ENCODE data around the gene MTHFSD.

MTHFSD gene

DNA sequence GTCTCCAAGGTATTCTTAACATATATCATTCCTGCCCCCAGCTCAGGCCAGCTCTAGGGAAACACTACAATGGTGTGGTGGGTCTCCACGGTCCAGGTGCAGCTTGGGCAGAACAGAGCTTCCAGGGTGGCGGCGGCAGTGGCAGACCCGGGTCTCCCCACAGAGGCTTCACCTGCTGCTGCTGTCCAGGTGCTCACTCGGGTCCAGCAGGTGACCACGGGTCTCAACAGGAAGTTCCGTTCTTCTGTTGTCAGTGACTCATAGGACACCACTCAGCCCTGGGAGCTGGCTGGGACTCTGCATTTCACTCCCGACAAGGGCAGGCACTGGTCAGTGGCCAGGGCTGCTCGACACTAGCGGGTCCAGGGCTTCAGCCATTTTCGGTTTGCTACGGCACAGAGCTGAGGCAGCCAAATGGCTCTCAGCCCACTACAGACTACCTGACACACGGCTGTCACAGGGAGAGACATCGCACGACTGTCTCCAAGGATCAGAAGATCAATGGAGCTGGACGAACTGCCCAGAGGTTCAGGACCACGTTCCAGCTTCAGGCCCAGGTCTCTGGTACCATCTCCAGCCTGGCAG, 16.7 kb downstream of the MTHFSD start:
- no peaks in the 10 kb centered on the region for H3K4me1 Mint-ChIP-seq (ENCODE audit: low read depth)

GRCh38 chr16:86537486-86537885, 17.5 kb downstream of the MTHFSD start:
- no peaks in the 10 kb centered on the region for H3K4me1 Mint-ChIP-seq (ENCODE audit: low read depth)
- no peaks in the 10 kb centered on the region for H3K27me3 Mint-ChIP-seq
- no peaks in the 10 kb centered on the region for H3K9me3 Mint-ChIP-seq
- intact Hi-C loops (cut with micrococcal nuclease): no loop called here
- peaks cover 91% of the 10 kb centered on the region for H3K36me3 Mint-ChIP-seq (ENCODE audit: low read depth)
- H3K27ac Mint-ChIP-seq: no peak overlapping the region
- H3K4me3 Mint-ChIP-seq: no peak overlapping the region

More for the DNA sequence above, 16.7 kb downstream of the MTHFSD start:
- no peak overlapping the region for H3K4me3 Mint-ChIP-seq
- H3K27me3 Mint-ChIP-seq: no peaks in the 10 kb centered on the region
- H3K27ac Mint-ChIP-seq: no peak overlapping the region
- peaks cover 93% of the 10 kb centered on the region for H3K36me3 Mint-ChIP-seq (ENCODE audit: low read depth)
- H3K9me3 Mint-ChIP-seq: no peaks in the 10 kb centered on the region
- intact Hi-C loops (cut with micrococcal nuclease): no loop called here

DNA sequence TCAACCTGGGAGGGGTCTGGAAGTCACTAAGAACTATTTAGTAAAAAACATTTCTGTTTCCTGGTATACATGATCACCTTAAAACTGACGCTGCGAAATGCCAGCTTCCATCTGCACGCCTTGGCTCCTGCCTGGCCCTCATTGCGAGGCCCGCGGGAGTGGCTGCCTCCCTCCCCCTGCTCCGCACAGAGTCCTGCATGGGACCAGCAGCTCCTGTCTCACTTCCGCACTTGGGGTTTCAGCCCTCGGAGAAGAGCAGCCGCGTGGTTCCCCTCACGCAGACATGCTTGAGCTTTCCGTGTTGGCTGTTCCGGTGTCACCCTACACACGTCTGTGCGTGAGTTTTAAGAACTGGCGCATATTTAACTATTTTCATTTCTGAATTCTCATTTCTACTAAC, 18.4 kb downstream of the MTHFSD start:
- H3K4me1 Mint-ChIP-seq (ENCODE audit: low read depth): no peaks in the 10 kb centered on the region
- peaks cover 91% of the 10 kb centered on the region for H3K36me3 Mint-ChIP-seq (ENCODE audit: low read depth)
- no peaks in the 10 kb centered on the region for H3K9me3 Mint-ChIP-seq
- intact Hi-C loops (cut with micrococcal nuclease): no loop called here
- H3K27ac Mint-ChIP-seq: no peak overlapping the region
- no peak overlapping the region for H3K4me3 Mint-ChIP-seq
- no peaks in the 10 kb centered on the region for H3K27me3 Mint-ChIP-seq

GRCh38 chr16:86534779-86535615, 20.0 kb downstream of the MTHFSD start:
- H3K9me3 Mint-ChIP-seq: no peaks in the 10 kb centered on the region
- no peaks in the 10 kb centered on the region for H3K27me3 Mint-ChIP-seq
- H3K4me1 Mint-ChIP-seq (ENCODE audit: low read depth): no peaks in the 10 kb centered on the region
- H3K4me3 Mint-ChIP-seq: no peak overlapping the region
- peaks cover 90% of the 10 kb centered on the region for H3K36me3 Mint-ChIP-seq (ENCODE audit: low read depth)
- intact Hi-C loops (cut with micrococcal nuclease): no loop called here
- H3K27ac Mint-ChIP-seq: no peak overlapping the region

DNA sequence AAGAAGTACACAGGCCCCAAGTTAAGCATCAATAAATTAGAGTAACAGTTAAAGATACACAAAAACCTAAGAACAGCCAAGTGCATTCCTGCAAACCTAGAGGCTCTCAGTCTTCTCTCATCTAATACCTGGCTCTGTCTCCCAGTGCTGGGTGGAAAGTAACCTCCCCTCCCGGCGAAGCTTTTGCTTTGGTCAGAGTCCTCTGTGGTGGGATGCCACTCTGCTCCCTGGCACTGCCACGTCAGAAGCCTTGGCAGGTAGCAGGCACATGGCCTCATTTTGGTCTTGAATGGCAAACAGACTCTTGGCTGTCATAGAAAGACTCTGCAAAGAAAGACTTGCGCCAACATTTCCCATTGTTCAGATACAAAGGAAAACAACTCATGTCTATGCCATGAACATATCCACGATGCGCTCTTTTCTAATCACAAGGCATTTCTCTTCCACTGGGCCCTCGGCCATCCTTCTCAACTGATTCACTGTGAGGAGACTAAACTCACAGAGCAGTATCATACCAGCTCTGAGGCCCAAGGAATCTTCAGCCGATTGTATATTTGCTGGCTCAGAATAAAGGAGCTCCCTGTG, 21.2 kb downstream of the MTHFSD start:
- Mint-ChIP-seq H3K4me3 (no peak overlapping the region), H3K27me3 (no peaks in the 10 kb centered on the region), H3K27ac (no peak overlapping the region), H3K4me1 (ENCODE audit: low read depth) (no peaks in the 10 kb centered on the region), H3K9me3 (no peaks in the 10 kb centered on the region), H3K36me3 (ENCODE audit: low read depth) (peaks cover 89% of the 10 kb centered on the region)
- intact Hi-C loops (cut with micrococcal nuclease): no loop called here

DNA sequence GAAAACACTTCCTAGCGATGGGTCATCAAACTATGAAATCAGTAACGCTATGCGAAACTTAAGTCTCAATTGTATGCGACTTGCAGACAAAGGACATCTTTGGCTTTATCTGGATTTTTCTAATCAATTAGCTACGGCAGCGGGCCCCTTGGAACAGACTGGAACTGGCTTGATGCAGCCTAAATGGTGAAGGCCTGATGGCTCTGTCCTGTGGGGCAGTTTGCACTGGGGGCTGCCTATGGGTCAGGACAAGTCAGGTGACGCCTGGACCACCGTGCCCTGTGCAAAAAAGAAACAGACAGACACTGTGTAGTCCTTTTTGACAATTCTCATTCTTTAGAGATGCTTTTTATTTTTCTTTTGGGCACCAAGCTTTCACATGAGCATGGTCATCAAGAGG, 22.0 kb downstream of the MTHFSD start:
- H3K4me3 Mint-ChIP-seq: no peak overlapping the region
- H3K4me1 Mint-ChIP-seq (ENCODE audit: low read depth): no peaks in the 10 kb centered on the region
- no peaks in the 10 kb centered on the region for H3K27me3 Mint-ChIP-seq
- no peak overlapping the region for H3K27ac Mint-ChIP-seq
- intact Hi-C loops (cut with micrococcal nuclease): no loop called here
- peaks cover 88% of the 10 kb centered on the region for H3K36me3 Mint-ChIP-seq (ENCODE audit: low read depth)
- no peaks in the 10 kb centered on the region for H3K9me3 Mint-ChIP-seq

DNA sequence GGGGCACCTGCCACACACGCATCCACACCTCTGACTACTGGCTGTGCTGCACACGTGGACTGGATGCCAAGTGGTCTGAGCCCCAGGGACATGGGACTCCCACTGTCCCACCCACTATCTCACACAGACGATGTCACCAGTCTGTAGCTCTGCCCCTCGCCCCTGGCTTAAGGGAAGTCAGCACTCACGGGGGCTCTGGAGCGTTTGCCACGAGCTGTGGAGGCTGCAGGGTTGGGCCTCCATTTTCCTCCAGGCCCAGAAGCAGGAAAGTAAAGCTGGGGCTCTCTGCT, 22.6 kb downstream of the MTHFSD start:
- Mint-ChIP-seq H3K27me3 (no peaks in the 10 kb centered on the region), H3K36me3 (ENCODE audit: low read depth) (peaks cover 82% of the 10 kb centered on the region), H3K4me3 (no peak overlapping the region), H3K27ac (no peak overlapping the region), H3K9me3 (no peaks in the 10 kb centered on the region), H3K4me1 (ENCODE audit: low read depth) (no peaks in the 10 kb centered on the region)
- intact Hi-C loops (cut with micrococcal nuclease): no loop called here

- peaks cover 76% of the 10 kb centered on the region for H3K36me3 Mint-ChIP-seq (ENCODE audit: low read depth)
- no peak overlapping the region for H3K27ac Mint-ChIP-seq
- no peaks in the 10 kb centered on the region for H3K4me1 Mint-ChIP-seq (ENCODE audit: low read depth)
- no peaks in the 10 kb centered on the region for H3K27me3 Mint-ChIP-seq
- H3K9me3 Mint-ChIP-seq: no peaks in the 10 kb centered on the region
- intact Hi-C loops (cut with micrococcal nuclease): no loop called here
- H3K4me3 Mint-ChIP-seq: no peak overlapping the region
These were observed 23.2 kb downstream of the MTHFSD start for GRCh38 chr16:86531641-86532525.

DNA sequence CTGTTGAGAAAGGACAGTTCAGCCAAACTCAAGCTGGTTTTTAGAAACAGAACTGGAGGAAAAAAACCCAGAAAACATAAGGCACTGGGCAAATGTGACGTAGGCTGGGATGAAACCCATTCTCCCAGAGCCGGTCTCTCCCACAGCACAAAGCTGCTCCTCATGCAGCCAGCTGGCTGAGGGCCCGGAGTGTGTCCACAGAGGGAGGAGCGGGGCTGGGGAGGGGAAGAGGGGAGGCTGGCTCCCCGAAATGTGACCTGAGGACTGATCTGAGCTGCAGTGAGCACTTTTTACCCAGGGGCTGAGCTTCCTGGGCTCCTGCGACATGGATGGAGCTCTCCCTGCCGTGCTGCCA, 23.9 kb downstream of the MTHFSD start:
- no peak overlapping the region for H3K4me3 Mint-ChIP-seq
- H3K27me3 Mint-ChIP-seq: no peaks in the 10 kb centered on the region
- H3K4me1 Mint-ChIP-seq (ENCODE audit: low read depth): no peaks in the 10 kb centered on the region
- intact Hi-C loops (cut with micrococcal nuclease): no loop called here
- no peak overlapping the region for H3K27ac Mint-ChIP-seq
- no peaks in the 10 kb centered on the region for H3K9me3 Mint-ChIP-seq
- H3K36me3 Mint-ChIP-seq (ENCODE audit: low read depth): peaks cover 69% of the 10 kb centered on the region

GRCh38 chr16:86530251-86531190, 24.5 kb downstream of the MTHFSD start:
- Mint-ChIP-seq H3K4me1 (ENCODE audit: low read depth) (no peaks in the 10 kb centered on the region), H3K4me3 (no peak overlapping the region), H3K27ac (no peak overlapping the region), H3K27me3 (no peaks in the 10 kb centered on the region), H3K36me3 (ENCODE audit: low read depth) (peaks cover 63% of the 10 kb centered on the region), H3K9me3 (no peaks in the 10 kb centered on the region)
- intact Hi-C loops (cut with micrococcal nuclease): no loop called here

- Mint-ChIP-seq H3K27ac (no peak overlapping the region), H3K36me3 (ENCODE audit: low read depth) (peaks cover 55% of the 10 kb centered on the region), H3K27me3 (peaks cover 3% of the 10 kb centered on the region), H3K4me1 (ENCODE audit: low read depth) (no peaks in the 10 kb centered on the region), H3K9me3 (no peaks in the 10 kb centered on the region), H3K4me3 (no peak overlapping the region)
- intact Hi-C loops (cut with micrococcal nuclease): no loop called here
These were observed 25.9 kb downstream of the MTHFSD start for GRCh38 chr16:86529160-86529559.

- no peaks in the 10 kb centered on the region for H3K4me1 Mint-ChIP-seq (ENCODE audit: low read depth)
- H3K27me3 Mint-ChIP-seq: peaks cover 8% of the 10 kb centered on the region
- H3K36me3 Mint-ChIP-seq (ENCODE audit: low read depth): peaks cover 47% of the 10 kb centered on the region
- no peak overlapping the region for H3K4me3 Mint-ChIP-seq
- no peak overlapping the region for H3K27ac Mint-ChIP-seq
- H3K9me3 Mint-ChIP-seq: no peaks in the 10 kb centered on the region
- intact Hi-C loops (cut with micrococcal nuclease): no loop called here
These were observed 26.7 kb downstream of the MTHFSD start for GRCh38 chr16:86528061-86528929.
